NCI-H1694 treated with DMSO at 0.1 percent for 48 hours (cell line): Measurements from ENCODE around the gene NAA15.
A peak's percentile ranks its signal among the peaks of the same experiment; 100 is the strongest.
"Not testable (repeated sequence)": the region's sequence is repeated elsewhere in the genome, so short reads cannot be mapped to it uniquely, and the experiment has no call there.

Source experiments
- DNase-seq: peaks from one replicate; lab custom pipeline; 2025; lab: John Stamatoyannopoulos, UW

Gene NAA15

DNA sequence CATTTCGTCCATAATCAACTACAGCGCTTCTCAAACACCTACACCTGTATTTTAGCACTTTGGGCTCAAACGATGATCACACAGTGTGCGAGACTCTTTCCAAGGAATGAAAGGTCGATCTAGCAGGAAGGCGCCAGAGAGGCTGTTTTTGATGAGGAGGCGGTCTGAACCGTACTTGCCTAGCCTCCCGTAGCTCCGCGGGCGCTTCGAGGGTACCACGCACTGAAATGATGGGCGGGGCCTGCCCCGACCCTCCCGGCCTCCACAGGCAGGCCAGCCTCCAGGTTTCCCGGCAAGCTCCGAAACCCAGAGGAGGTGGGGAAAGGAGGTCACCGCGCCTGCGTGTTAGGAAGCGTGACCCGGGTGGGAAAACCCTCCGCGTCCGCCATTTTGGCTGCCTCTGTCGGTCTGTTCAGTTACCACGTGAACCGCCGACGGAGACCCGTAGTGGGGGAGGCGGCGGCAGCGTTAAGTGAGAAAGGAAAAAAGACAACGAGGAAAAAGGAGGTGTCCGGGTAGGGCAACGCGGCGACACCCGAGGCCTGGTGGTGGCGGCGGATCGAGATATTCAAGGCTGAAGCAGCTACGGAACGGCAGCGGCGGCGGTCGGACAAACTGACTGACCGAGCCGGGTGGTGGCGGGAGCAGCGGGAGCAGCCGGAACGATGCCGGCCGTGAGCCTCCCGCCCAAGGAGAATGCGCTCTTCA lies at the start of gene NAA15:
TSS of gene NAA15 (plus strand) at position 393 of the 708 bp plus-strand sequence. CDS start at position 666, 273 bp downstream.
- peak; percentile 95 for DNase-seq

DNA sequence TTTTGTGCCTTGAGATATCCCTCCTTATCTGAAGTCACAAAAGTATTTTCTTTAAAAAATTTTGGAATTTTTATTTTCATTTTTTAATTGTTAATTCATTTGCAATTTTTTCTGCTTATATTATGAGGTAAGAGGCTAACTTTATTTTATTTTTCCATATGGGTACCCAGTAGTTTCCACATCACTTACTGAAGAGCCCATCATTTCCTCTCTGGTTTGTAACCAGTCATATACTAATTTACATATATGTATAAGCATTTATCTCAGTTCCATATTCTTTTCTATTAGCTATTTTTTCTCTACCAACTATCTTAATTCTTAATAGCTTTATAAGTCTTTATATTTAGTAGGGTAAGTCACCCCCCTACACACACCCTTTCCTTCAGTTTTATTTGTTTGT lies 48.3 kb upstream of the NAA15 start:
- no peak for DNase-seq

DNA sequence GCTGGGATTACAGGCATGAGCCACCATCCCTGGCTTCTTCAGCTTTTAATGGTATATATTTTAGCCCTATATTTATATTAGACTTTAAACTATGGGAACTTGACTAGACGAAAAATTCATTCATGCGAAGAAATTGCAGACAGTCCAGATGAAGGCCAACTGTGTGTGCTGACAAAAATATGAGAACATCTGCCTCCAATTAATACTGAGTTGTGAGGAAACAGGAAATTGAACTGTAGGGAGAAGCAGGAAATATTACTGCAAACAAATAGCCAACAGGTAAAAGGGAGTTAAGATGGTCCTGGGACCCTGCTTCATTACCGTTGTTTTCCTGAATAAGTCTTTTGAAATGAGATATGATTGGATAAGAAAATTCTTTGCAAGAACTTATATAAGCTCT lies 47.6 kb upstream of the NAA15 start:
- DNase-seq = no peak

DNA sequence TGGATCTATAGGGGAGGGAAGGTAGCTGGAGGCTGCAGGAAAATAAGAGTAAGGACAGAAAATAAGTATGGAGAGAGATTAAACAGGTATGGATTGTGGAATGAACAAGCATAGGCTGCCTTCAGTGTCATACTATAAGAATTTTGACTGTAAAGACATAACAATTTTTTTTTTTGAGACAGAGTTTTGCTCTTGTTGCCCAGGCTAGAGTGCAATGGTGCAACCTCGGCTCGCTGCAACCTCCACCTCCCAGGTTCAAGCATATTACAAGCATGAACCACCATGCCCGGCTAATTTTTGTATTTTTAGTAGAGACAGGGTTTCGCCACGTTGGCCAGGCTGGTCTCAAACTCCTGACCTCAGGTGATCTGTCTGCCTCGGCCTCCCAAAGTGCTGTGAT lies 45.7 kb upstream of the NAA15 start:
- not testable (repeated sequence) for DNase-seq

DNA sequence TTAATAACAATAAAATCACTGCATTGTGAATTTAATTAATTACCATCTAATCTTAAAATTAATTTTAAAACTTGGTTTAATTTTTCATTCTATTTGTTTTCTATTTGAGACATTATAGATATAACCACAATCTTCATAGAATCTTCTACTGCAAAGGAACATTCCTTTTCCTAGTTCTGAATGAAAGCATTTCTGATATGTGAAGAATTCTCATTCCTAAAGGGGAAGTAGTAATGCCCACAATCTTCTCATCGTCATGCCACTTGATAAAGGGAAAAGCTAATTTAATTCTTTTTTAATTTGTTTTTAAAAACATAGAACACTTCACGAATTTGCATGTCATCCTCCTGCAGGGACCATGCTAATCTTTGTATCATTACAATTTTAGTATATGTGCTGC lies 45.0 kb upstream of the NAA15 start:
- DNase-seq = no peak

DNA sequence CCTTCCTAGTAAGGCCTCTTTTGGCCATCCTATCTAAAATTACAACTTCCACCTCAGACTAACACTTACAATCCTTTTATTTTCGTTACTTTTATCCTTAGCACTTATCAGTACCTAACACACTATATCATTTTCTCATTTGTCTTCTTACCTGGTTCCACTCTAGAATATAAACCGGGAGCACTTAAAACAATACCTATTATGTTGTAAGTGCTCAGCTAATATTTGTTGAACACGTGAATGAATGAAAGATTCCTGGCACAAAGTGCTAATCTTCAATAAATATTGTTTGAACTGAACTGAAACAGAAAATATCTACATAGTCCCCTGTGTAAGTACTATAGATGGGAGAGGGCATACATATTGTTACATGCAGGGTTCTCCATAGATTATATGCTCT lies 35.7 kb upstream of the NAA15 start:
- no peak for DNase-seq

DNA sequence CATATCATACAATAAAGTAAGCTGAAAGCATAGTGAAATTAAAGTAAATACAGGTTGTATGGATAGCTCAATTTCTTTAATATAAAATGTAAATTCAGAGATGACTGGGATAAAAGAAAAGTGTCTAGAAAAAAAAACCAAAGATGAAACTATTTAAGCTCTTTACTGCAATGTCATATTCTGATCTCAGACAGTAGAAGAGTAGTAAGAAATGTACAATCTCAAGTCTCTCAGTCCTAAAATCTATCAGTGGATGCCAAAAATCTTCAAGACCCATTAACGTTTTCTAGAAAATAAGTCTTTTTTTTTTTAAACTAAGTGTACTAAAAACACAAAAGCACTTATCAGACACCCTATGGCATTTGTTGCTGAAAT lies 35.1 kb upstream of the NAA15 start:
- DNase-seq = no peak

DNA sequence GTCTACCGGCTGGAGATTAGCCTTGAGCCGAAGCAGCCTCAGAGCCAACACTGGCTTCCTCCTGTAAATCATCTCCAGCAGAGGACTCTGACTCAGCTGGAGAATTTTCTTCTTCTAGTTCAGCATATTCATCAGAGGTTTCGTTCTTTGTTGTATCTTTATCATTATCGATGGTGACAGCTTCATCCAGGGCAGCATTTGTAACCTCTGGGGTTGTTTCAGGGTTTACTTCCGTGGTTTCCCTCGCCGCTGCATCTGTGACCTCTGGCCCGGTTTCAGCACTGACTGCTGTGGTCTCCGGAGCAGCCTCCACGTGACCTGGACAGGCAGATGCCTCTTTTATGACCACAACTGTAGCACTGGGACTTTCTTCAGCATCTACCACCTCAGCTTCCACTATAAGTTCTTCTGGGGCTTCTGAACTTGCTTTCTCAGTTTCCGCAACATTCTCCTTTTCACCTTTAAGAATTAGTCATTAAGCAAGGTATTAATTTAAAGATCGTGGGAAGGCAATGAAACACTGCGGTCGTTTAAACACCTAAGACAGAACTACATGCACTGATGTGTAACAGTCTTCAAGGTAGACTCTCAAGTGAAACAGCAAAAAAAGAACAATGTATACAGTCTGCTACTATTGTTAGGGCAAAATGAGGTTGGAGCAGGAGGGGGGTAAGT lies 34.6 kb upstream of the NAA15 start:
- DNase-seq = no peak

DNA sequence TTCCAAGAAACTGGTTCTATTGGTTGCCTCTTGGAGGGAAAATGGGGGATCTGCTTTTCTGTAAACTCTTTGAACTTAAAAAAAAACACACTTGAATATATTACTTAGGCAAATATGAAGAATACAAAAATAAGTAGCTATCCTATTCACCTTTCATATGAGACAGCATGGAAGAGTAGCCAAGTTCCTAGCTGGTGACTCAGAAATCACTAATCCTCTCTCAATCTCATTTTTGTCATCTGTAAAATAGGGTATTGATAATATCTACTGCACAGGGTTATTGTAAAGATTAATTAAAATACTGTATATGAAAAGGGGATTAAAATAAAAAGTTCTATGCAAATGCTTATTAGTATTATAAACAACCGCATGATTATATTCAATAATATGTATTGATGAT lies 34.0 kb upstream of the NAA15 start:
- no peak for DNase-seq

DNA sequence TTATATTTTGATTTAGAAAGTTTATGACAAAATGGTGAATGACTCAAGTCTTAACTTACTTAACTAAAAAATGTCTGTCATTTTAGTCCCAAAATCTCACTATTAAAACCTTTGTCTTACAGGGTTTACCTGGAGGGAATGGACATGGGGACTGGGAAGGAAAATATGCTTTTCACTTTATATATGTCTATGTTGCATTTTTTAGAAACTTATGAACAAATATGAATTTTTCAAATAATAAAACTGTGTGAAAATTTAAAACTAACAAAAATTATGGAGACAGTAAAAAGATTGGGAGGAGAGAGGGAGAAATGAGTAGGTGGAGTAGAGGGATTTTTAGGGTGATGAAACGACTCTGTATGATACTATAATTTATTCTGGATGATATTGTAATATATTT lies 27.5 kb upstream of the NAA15 start:
- DNase-seq = no peak

DNA sequence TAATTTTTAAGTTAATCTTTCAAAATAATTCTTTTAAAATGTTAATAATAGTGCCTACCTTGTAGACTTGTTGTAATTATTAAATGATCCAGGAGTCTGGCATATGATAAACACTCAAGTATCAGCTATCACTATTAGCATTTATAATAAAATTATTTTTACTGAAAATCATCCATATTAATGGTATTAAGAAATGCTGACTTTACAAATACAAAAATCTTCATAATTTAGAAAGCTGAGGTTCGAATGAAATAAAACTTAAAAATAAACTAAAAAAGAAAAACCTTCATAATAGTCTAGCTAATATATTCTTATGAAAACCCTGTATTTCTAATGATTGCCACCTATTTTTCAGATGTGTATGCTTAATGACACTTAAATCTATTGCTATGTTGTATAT lies 26.5 kb upstream of the NAA15 start:
- DNase-seq = no peak

DNA sequence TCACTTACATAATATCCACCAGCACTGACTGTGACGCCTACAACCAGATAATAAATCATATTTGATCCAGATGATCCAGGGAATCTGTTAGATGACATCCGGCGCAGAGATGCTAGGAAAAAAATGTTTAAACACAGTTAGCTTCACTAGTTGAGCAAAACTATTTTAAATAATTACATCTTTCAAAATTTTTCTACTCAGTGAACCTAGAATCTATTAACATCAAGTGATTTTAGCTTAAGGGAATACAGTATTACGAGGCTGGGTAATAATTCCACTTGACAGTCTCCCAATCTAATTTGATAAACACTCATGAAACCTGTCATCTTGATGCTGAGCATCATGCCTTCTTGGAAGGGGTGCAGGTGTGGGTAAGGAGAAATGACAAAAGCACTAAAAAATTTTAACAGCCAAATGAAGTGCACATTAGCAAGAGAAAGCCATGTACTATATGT lies 26.0 kb upstream of the NAA15 start:
- DNase-seq = no peak

DNA sequence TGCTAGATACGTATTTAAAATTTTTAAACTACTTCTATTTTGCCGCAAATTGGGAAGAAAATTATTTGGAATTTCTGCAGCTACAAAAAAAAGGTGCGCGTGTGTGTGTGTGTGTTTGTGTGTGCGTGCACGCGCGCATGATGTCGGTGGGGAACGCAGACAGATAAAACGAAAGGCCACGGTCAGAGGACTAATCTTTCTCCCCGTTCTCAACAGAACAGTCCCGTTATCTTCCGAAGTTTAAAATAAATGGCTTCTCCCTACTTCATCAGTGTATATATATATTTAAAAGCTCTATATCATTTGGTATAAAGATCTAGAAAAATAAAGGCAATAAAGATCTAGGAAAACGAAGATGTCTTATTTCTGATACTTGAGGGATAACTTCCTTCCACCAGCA lies 22.8 kb upstream of the NAA15 start:
- no peak for DNase-seq

DNA sequence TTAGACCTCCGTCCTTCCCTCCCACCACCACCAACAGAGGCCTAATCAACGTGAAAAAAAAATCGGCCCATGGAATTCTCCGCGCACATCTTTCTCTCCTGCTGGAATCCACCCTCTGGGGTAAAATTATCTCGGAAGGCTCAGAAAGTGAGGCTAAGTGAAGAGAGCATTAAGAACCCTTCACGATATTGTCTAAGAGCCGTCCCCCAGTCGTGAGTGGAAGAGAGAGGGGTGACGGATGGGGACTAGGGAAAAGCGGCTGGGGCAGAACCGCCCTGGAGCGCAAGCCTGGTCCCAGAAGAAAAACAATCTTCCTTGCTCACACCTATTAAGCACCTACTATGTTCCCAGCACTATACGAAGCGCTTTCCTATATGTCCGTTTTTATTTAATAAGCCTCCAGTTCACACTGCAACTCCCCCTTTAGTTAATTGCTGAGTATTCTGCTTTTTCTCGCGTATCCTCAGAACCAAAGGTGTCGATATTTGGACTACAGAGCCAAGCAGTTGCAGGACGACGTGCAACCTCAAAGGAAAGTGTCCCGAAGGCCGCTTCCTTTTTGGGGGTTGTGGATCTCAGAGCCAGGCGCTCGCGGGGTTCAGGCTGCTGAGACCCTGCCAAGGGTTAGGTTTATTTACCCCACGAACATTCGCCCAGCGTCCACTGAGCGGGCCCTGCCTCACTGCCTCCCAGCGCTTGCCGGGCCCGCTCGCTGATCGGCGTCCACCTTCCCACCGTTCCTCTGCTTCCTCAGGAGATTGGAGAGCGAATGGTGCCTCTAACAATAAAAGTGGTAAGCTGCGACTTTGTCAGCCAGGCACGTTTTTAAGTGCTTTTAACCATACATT lies 22.2 kb upstream of the NAA15 start:
- DNase-seq = no peak

DNA sequence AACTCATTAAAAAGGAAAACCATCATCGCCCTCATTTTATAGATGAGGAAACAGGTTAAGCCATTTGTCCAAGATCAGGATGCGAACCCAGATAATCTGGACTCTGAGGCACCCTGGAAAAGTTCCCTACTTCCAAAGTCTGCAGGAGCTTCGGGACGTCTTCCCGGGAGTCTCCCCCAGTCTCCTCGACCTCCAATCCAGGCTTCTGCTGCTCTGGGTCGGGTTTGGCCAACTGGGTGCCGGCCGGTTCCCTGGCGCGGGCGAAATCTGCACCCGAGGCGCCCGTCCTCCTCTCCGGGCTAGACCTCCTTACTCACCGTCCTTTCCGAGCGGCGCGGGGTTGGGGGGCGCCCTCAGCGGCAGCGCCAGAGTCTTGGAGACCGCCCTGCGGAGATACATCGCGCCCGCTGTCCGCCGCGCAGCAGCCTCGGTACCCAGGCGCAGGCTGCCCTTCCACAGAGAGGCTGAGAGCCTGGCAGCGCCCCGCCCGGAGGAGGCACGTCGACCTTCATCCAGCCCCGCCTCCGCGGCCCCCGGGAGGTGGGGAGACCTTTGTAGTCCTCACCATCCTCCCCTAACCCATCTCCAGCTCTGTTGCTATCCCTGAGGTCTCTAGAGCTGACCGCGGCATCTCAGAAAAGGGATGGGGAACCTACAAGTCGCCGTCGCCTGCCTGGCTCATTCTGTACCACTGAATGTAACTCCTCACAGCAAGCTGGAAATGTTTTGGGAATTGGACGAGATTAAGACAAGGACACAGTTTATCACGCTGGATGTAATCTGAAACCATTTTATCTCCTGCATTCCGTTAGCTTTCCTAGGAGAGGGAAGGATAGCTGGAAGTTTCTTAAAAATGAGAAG lies 21.3 kb upstream of the NAA15 start, which contains the start of gene MGARP:
TSS of gene MGARP (minus strand) at position 466 of the 861 bp plus-strand sequence. CDS start at position 399, 67 bp downstream.
- no peak for DNase-seq

DNA sequence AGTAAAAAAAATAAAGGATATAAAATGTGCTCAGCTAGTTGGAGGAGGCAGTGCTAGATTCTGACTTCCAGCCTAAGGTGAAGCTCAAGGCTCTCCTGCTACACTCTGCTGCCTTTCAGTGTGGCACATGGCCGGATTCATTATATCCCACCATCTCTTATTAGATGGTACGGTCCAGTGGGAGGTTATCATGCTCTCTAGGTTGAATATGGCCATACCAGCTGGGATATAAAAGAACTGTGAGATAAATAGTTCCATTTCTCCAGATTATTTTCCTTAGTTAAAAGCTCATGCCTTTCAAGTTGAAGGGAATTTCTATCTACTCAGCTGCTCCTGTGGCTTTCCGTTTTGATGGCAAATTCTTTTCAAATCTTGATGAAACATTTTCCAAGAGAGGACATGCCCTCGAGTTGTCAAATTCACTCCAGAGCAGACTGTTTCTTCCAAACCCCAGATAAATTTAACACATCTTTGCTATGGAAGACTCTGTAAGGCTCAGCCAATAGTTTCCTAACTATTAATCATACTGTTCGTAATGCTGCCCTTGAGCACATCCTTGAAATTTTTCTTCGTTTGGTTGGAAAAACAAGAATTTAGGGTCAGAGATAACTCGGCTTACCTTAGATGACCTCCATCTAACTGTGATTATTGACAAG lies 19.1 kb upstream of the NAA15 start:
- no peak for DNase-seq

DNA sequence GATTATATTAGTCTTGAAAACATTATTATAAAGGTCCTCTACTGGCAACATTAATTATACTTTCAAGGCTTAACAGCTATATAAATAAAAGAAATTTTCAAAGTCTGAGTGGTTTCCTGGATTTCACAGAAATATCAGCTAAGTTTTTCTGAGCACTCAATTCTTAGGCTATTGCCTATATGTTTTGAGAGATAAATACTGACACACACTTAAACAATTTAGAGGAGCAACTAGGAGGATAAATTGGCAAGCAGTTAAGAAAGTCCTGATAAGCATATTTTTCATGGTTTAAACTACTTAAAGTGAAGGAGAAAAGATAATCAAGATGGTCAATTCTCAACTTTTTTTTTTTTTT lies 18.6 kb upstream of the NAA15 start:
- no peak for DNase-seq

DNA sequence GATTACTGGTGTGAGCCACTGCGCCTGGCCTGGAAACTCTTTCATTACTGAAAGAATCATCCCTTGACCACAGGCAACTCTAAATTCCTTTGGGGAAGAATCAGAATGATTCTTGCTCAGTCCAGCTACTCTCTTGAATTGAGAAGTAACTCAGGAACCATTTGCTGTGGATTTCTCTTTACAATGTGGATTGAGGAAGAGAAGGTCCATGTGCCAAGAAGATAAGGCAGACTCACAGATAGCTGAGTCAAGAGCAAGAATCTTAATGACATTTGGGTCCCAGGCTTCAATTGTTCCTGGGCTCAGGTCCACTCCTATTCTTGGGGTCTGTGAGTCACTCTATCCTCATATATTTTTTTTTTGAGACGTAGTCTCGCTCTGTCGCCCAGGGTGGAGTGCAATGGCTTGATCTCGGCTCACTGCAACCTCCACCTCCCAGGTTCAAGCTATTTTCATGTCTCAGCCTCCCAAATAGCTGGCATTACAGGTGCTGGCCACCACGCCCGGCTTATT lies 15.1 kb upstream of the NAA15 start:
- no peak for DNase-seq

DNA sequence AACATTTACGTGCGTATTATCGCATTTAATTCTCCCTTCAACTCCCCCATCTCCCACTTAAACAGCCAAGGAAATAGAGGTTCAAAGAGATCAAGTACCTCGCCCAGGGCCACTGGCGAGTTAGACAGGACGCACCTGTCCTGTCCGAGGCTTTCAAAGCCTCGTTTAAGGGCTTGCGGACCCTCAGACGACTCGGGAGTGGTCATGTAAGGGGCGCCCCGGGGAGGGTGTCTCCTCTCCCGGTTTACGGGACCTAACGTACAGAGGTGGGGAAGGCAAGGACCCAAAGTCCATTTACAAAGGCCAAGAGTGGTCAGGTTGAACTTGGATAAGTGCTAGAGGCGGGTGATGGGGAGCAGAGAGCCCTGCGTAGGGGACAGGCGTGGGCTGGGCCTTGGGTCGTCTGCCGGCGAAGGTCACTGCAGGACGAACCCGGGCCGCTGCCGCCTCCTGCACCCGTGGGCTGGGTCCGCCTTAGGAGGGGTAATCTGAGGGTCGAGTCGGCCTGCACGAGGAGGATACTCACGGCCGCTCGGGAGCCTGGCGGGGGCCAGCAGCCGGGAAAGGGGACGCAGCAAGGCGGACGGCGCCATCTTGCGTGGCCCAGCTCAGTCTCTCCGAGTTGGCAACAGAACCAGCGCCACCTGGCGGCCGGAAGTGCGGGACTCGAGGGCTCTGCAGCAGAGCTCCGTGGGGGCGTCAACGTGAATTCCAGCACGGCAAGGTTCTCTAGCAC lies 5.9 kb upstream of the NAA15 start:
- DNase-seq = peak; percentile 79

DNA sequence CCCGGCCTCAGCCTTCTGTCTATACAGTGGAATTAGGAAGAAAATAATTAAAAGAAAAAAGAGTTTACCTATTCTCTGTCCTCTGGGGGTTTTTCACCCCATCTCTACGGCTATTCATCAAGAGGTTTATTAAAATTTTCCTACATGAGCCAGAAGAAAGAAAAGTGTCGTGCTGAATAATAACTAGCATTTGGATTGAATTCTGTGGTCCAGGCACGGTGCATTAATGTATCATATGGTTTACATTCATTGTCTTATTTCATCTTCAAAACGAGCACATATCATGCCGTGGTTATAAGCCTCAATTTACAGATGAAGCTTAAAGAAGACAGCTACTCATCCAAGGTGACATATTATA lies 5.4 kb upstream of the NAA15 start:
- no peak for DNase-seq

DNA sequence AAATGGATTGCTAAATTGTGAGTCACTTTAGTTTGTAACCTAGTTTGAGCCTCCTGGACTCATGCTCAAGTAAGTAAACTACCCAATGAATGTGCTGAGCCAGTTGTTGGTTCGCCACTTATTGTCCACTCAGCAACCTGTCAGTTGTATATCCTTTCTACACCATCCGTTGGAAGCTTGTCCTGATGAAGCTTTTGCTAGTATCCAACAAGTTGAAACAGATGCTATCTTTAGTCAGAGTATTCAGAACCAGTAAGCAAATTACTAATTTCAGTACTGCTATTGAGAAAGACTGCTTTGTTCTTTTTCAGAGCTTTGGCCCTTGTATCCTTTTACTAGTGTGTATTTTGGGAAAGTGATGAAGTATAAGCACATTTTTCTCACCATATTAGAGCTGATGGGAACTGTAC lies 4.3 kb upstream of the NAA15 start:
- no peak for DNase-seq
